ENCODE measurements around the gene GFPT2.

- TF ChIP-seq POLR2AphosphoS5 (IDR thresholded peaks at IDR 0.05; ENCODE audit: low read length) (no peak), EZH2 (IDR thresholded peaks at IDR 0.05; ENCODE audit: borderline replicate concordance, control insufficient read depth, low read depth, low read length) (no peak), GABPA (IDR thresholded peaks at IDR 0.05; ENCODE audit: low read depth) (no peak), YY1 (IDR thresholded peaks at IDR 0.05; ENCODE audit: low read depth, low read length) (no peak), ZNF274 (IDR thresholded peaks at IDR 0.05; ENCODE audit: insufficient read depth, insufficient read length) (no peak), PAX5 (IDR thresholded peaks at IDR 0.05; ENCODE audit: borderline replicate concordance, low read depth, low read length) (no peak), SP1 (IDR thresholded peaks at IDR 0.05; ENCODE audit: low read depth, low read length) (no peak), KDM1A (IDR thresholded peaks at IDR 0.05; ENCODE audit: borderline replicate concordance) (no peak), RAD21 (IDR thresholded peaks at IDR 0.05; ENCODE audit: insufficient read depth, low read depth, low read length) (peak; percentile 58), SIN3A (IDR thresholded peaks at IDR 0.05; ENCODE audit: low read depth, low read length) (no peak)
- TF ChIP-seq, protein P1, sequence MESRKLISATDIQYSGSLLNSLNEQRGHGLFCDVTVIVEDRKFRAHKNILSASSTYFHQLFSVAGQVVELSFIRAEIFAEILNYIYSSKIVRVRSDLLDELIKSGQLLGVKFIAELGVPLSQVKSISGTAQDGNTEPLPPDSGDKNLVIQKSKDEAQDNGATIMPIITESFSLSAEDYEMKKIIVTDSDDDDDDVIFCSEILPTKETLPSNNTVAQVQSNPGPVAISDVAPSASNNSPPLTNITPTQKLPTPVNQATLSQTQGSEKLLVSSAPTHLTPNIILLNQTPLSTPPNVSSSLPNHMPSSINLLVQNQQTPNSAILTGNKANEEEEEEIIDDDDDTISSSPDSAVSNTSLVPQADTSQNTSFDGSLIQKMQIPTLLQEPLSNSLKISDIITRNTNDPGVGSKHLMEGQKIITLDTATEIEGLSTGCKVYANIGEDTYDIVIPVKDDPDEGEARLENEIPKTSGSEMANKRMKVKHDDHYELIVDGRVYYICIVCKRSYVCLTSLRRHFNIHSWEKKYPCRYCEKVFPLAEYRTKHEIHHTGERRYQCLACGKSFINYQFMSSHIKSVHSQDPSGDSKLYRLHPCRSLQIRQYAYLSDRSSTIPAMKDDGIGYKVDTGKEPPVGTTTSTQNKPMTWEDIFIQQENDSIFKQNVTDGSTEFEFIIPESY (IDR thresholded peaks at IDR 0.05): no peak
- TF ChIP-seq, protein P2, sequence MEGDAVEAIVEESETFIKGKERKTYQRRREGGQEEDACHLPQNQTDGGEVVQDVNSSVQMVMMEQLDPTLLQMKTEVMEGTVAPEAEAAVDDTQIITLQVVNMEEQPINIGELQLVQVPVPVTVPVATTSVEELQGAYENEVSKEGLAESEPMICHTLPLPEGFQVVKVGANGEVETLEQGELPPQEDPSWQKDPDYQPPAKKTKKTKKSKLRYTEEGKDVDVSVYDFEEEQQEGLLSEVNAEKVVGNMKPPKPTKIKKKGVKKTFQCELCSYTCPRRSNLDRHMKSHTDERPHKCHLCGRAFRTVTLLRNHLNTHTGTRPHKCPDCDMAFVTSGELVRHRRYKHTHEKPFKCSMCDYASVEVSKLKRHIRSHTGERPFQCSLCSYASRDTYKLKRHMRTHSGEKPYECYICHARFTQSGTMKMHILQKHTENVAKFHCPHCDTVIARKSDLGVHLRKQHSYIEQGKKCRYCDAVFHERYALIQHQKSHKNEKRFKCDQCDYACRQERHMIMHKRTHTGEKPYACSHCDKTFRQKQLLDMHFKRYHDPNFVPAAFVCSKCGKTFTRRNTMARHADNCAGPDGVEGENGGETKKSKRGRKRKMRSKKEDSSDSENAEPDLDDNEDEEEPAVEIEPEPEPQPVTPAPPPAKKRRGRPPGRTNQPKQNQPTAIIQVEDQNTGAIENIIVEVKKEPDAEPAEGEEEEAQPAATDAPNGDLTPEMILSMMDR (IDR thresholded peaks at IDR 0.05 in 2 of 3, conservative IDR thresholded peaks at IDR 0.05 in 1 of 3; ENCODE audit: control insufficient read depth in 2 of 3, extremely low read depth in 1 of 3, insufficient read depth in 1 of 3, low read depth in 3 of 3, low read length in 3 of 3): peak; percentile 77 to 89 (median 78)
Measured at GRCh38 chr5:180328296-180329137, 24.6 kb downstream of the GFPT2 start.

Measured in GM12878 (cell line).